Fibroblast of lung (primary cell): ENCODE results near the gene ANGEL2. TPM values are rescaled to one million over a fixed set of nuclear protein-coding genes. Genes with fewer than 3 reads are reported as not detected.
"Not testable (repeated sequence)": the region's sequence is repeated elsewhere in the genome, so short reads cannot be mapped to it uniquely, and the experiment has no call there.

Source experiments
- DNase-seq, 2 donors: peaks; one replicate each; pipeline versions ENCODE4 v3.0.0 to v3.0.0-alpha.2; 2010; ENCODE audit warnings: low read depth in 2 of 2
- H2AFZ ChIP-seq: 2 replicates; pipeline ENCODE4 v1.5.1; 2012; ENCODE audit warnings: low read length, control low read depth, inconsistent platforms
- H3K27ac ChIP-seq: 2 replicates; pipeline ENCODE4 v1.5.1; 2011; ENCODE audit warnings: low read length, control low read depth; ENCODE audit not compliant: insufficient read depth
- H3K27me3 ChIP-seq: 2 replicates; pipeline ENCODE4 v1.5.1; 2011; ENCODE audit warnings: mild to moderate bottlenecking, low read length; ENCODE audit not compliant: control insufficient read depth, insufficient read depth
- H3K36me3 ChIP-seq: 2 replicates; pipeline ENCODE4 v1.5.1; 2011; ENCODE audit warnings: low read length; ENCODE audit not compliant: control insufficient read depth, insufficient read depth
- H3K4me1 ChIP-seq: 2 replicates; pipeline ENCODE4 v1.5.1; 2011; ENCODE audit warnings: low read length; ENCODE audit not compliant: control insufficient read depth, insufficient read depth; ENCODE audit errors: extremely low read depth
- H3K4me2 ChIP-seq: 2 replicates; pipeline ENCODE4 v1.5.1; 2011; ENCODE audit warnings: low read length, control low read depth; ENCODE audit not compliant: insufficient read depth; ENCODE audit errors: extremely low read depth
- H3K4me3 ChIP-seq, 4 experiments: fragments of 200-600 bp in 1 of 4; sonication (generic) in 1 of 4; replicated peaks in 1 of 4; 2 replicates each; pipeline ENCODE4 v1.5.1; 2011 to 2016; ENCODE audit warnings: low read length in 4 of 4, low read depth in 3 of 4, mild to moderate bottlenecking in 3 of 4, control low read depth in 2 of 4, inconsistent platforms in 1 of 4, mixed read lengths in 1 of 4; ENCODE audit not compliant: insufficient read depth in 1 of 4; ENCODE audit errors: control extremely low read depth in 1 of 4
- H3K79me2 ChIP-seq: 2 replicates; pipeline ENCODE4 v1.5.1; 2012; ENCODE audit warnings: mild to moderate bottlenecking, low read length, inconsistent platforms; ENCODE audit not compliant: control insufficient read depth, insufficient read depth
- H3K9ac ChIP-seq: 2 replicates; pipeline ENCODE4 v1.5.1; 2011; ENCODE audit warnings: mild to moderate bottlenecking, low read length, control low read depth; ENCODE audit not compliant: insufficient read depth
- H3K9me3 ChIP-seq: 2 replicates; pipeline ENCODE4 v1.5.1; 2012; ENCODE audit warnings: low read depth, low read length; ENCODE audit not compliant: control insufficient read depth, insufficient read depth
- H4K20me1 ChIP-seq: 2 replicates; pipeline ENCODE4 v1.5.1; 2011; ENCODE audit warnings: low read length; ENCODE audit not compliant: control insufficient read depth, insufficient read depth; ENCODE audit errors: extremely low read depth
- EZH2 ChIP-seq: IDR thresholded peaks from 2 replicates; pipeline ENCODE4 v1.5.1; 2012; ENCODE audit warnings: low read length, control low read depth, mild to moderate bottlenecking; ENCODE audit errors: missing control alignments
- polyA plus RNA-seq, 2 donors: library from polyadenylated mRNA; depleted of rRNA in 1 of 2; stranded (reverse) in 1 of 2; unstranded in 1 of 2; fragments of >200 nt; gene quantifications; 2 replicates each; pipeline ENCODE4 v1.2.1, GENCODE V29; 2011 to 2012; ENCODE audit warnings: missing spikeins in 1 of 2
- total RNA-seq: library from RNA; depleted of rRNA; stranded (reverse); fragments of >200 nt; gene quantifications from 2 replicates; pipeline ENCODE4 v1.2.1, GENCODE V29; 2014
- TF ChIP-seq, protein P1 (sequence below), 2 donors: IDR thresholded peaks in 1 of 2; conservative IDR thresholded peaks in 1 of 2; 1 replicate in 1 of 2; 2 replicates in 1 of 2; pipeline ENCODE4 v1.5.1; 2011 to 2012; ENCODE audit warnings: low read length in 2 of 2, control low read depth in 1 of 2, inconsistent platforms in 1 of 2, low read depth in 1 of 2, mild to moderate bottlenecking in 1 of 2

ANGEL2 gene
- total and polyA plus RNA-seq, 2 donors (not counting 1 experiment from before 2014, with no cell fraction given): 21.1 to 71.5 TPM

DNA sequence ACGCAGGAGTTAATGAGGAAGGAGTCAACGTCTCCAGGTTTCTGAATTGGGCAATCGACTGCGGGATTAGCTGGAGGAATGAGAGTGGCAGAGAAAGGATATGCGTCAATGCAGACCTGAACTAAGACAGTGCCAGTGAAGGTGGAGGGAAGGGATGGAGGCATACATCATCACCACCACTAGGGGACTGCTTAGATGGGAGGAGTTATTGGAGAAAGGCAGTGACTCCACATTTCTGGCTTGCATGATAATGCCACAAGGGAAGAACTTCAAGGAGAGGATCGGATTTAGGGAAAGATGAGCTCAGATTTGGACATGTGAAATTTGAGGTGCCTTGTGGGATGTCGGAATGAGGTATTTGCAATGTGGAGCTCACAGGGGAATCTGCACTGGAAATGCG is 47.9 kb downstream of the ANGEL2 start:
- Histone ChIP-seq H2AFZ (no peak overlapping the region), H3K4me2 (no peak overlapping the region)

DNA sequence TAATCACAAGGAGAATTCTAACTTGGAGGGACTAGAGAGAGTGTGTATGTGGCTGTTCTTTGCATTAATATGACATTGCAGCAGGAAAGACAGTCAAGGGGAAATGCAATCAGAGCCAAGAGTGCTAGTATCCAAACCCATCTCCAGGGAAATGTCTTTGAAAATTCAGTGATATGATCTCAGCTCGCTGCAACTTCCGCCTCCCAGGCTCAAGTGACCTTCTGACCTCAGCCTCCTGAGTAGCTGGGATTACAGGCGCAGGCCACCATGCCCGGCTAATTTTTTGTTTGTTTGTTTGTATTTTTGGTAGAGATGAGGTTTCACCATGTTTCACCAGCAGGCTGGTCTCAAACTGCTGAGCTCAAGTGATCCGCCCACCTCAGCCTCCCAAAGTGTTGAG is 49.1 kb downstream of the ANGEL2 start:
- no peak overlapping the region for H3K4me2 ChIP-seq
- H3K27ac ChIP-seq: no peak overlapping the region
- no peaks in the 10 kb centered on the region for H3K9me3 ChIP-seq
- no peaks in the 10 kb centered on the region for H3K4me1 ChIP-seq
- H2AFZ ChIP-seq: no peak overlapping the region
- H3K4me3 ChIP-seq: no peak overlapping the region
- TF ChIP-seq, protein P1, sequence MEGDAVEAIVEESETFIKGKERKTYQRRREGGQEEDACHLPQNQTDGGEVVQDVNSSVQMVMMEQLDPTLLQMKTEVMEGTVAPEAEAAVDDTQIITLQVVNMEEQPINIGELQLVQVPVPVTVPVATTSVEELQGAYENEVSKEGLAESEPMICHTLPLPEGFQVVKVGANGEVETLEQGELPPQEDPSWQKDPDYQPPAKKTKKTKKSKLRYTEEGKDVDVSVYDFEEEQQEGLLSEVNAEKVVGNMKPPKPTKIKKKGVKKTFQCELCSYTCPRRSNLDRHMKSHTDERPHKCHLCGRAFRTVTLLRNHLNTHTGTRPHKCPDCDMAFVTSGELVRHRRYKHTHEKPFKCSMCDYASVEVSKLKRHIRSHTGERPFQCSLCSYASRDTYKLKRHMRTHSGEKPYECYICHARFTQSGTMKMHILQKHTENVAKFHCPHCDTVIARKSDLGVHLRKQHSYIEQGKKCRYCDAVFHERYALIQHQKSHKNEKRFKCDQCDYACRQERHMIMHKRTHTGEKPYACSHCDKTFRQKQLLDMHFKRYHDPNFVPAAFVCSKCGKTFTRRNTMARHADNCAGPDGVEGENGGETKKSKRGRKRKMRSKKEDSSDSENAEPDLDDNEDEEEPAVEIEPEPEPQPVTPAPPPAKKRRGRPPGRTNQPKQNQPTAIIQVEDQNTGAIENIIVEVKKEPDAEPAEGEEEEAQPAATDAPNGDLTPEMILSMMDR (conservative IDR thresholded peaks at IDR 0.05 in 1 of 2, IDR thresholded peaks at IDR 0.05 in 1 of 2; ENCODE audit: low read depth in 1 of 2, low read length in 2 of 2): no peak
- TF ChIP-seq EZH2: no peak
- H3K9ac ChIP-seq: no peak overlapping the region
- H3K27me3 ChIP-seq: peaks cover 7% of the 10 kb centered on the region
- H3K79me2 ChIP-seq: no peaks in the 10 kb centered on the region
- DNase-seq: no peak
- no peaks in the 10 kb centered on the region for H3K36me3 ChIP-seq
- no peaks in the 10 kb centered on the region for H4K20me1 ChIP-seq

More for the DNA sequence above, 47.9 kb downstream of the ANGEL2 start:
- H3K27me3 ChIP-seq: peaks cover 5% of the 10 kb centered on the region
- no peak overlapping the region for H3K27ac ChIP-seq
- no peaks in the 10 kb centered on the region for H3K4me1 ChIP-seq
- no peaks in the 10 kb centered on the region for H4K20me1 ChIP-seq
- no peak overlapping the region for H3K9ac ChIP-seq
- DNase-seq: peak; percentile 18 to 60
- no peaks in the 10 kb centered on the region for H3K79me2 ChIP-seq
- H3K4me3 ChIP-seq: no peak overlapping the region
- no peaks in the 10 kb centered on the region for H3K9me3 ChIP-seq
- no peaks in the 10 kb centered on the region for H3K36me3 ChIP-seq
- TF ChIP-seq EZH2: no peak
- TF ChIP-seq, protein P1 (conservative IDR thresholded peaks at IDR 0.05 in 1 of 2, IDR thresholded peaks at IDR 0.05 in 1 of 2; ENCODE audit: low read depth in 1 of 2, low read length in 2 of 2): peak; percentile 22 to 59

DNA sequence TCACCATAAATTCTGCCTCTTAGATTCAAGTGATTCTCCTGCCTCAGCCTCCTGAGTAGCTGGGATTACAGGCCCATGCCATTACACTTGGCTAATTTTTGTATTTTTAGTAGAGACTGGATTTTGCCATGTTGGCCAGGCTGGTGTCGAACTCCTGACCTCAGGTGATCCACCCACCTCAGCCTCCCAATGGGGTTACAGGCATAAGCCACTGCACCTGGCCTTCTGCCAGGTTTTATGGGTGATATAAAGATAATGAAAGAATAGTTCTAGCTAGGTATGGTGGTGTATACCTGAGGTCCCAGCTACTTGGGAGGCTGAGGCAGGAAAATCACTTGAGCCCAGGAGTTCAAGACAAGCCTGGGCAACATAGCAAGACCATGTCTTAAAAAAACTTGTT is 50.7 kb downstream of the ANGEL2 start:
- H2AFZ ChIP-seq, H3K79me2 ChIP-seq, H3K36me3 ChIP-seq, H3K27me3 ChIP-seq, H4K20me1 ChIP-seq, H3K9ac ChIP-seq, H3K4me2 ChIP-seq, H3K4me3 ChIP-seq, H3K9me3 ChIP-seq, H3K4me1 ChIP-seq, DNase-seq, H3K27ac ChIP-seq: not testable (repeated sequence)
